Trophoblast cell (in vitro differentiated cells and primary cell): ENCODE data around the gene TCERG1.

ENCODE experiments used
- DNase-seq, 2 donors: peaks; one replicate each; pipeline ENCODE4 v3.0.0-alpha.2; 2016
- H2AFZ ChIP-seq: 2 replicates; pipeline ENCODE4 v1.6.1; 2013; ENCODE audit warnings: low read length, moderate library complexity, mild to moderate bottlenecking; ENCODE audit not compliant: insufficient read depth, poor library complexity
- H2AK5ac ChIP-seq: 2 replicates; pipeline ENCODE4 v1.6.1; 2013; ENCODE audit warnings: mild to moderate bottlenecking, low read length
- H2BK120ac ChIP-seq: 2 replicates; pipeline ENCODE4 v1.6.1; 2013; ENCODE audit warnings: low read length, mild to moderate bottlenecking, moderate library complexity; ENCODE audit not compliant: insufficient read depth, poor library complexity
- H2BK12ac ChIP-seq: 2 replicates; pipeline ENCODE4 v1.6.1; 2013; ENCODE audit warnings: mild to moderate bottlenecking, low read length, moderate library complexity
- H2BK5ac ChIP-seq: 2 replicates; pipeline ENCODE4 v1.6.1; 2013; ENCODE audit warnings: low read length, low read depth, moderate library complexity, mild to moderate bottlenecking; ENCODE audit not compliant: poor library complexity
- H3K14ac ChIP-seq: 2 replicates; pipeline ENCODE4 v1.6.1; 2013; ENCODE audit warnings: mild to moderate bottlenecking, low read length
- H3K18ac ChIP-seq: 2 replicates; pipeline ENCODE4 v1.6.1; 2013; ENCODE audit warnings: mild to moderate bottlenecking, low read length
- H3K23ac ChIP-seq: 2 replicates; pipeline ENCODE4 v1.6.1; 2013; ENCODE audit warnings: low read length
- H3K27ac ChIP-seq: 2 replicates; pipeline ENCODE4 v1.5.1; 2013; ENCODE audit warnings: low read depth, mild to moderate bottlenecking, inconsistent platforms, low read length, moderate library complexity
- H3K27me3 ChIP-seq: 2 replicates; pipeline ENCODE4 v1.6.1; 2013; ENCODE audit warnings: inconsistent platforms, mild to moderate bottlenecking, low read length, moderate library complexity; ENCODE audit not compliant: insufficient read depth
- H3K36me3 ChIP-seq, 2 experiments: 1 replicate in 1 of 2; 2 replicates in 1 of 2; pipeline ENCODE4 v1.6.1; 2013; ENCODE audit warnings: low read length in 2 of 2, mild to moderate bottlenecking in 2 of 2, moderate library complexity in 1 of 2; ENCODE audit not compliant: insufficient read depth in 2 of 2, control insufficient read depth in 1 of 2
- H3K4ac ChIP-seq: 2 replicates; pipeline ENCODE4 v1.6.1; 2013; ENCODE audit warnings: low read depth, mild to moderate bottlenecking, low read length, moderate library complexity
- H3K4me1 ChIP-seq, 2 experiments: 1 replicate in 1 of 2; 2 replicates in 1 of 2; pipeline ENCODE4 v1.6.1; 2013; ENCODE audit warnings: low read length in 2 of 2, mild to moderate bottlenecking in 2 of 2, moderate library complexity in 1 of 2; ENCODE audit not compliant: insufficient read depth in 2 of 2, control insufficient read depth in 1 of 2
- H3K4me2 ChIP-seq: 2 replicates; pipeline ENCODE4 v1.6.1; 2013; ENCODE audit warnings: inconsistent platforms, mild to moderate bottlenecking, low read length, moderate library complexity
- H3K4me3 ChIP-seq: 2 replicates; pipeline ENCODE4 v1.5.1; 2013; ENCODE audit warnings: mild to moderate bottlenecking, low read depth, low read length, inconsistent platforms
- H3K79me1 ChIP-seq: one replicate; pipeline ENCODE4 v1.6.1; 2013; ENCODE audit warnings: low read length
- H3K79me2 ChIP-seq: 2 replicates; pipeline ENCODE4 v1.6.1; 2013; ENCODE audit warnings: low read length, mild to moderate bottlenecking; ENCODE audit not compliant: control insufficient read depth, insufficient read depth, poor library complexity
- H3K9ac ChIP-seq: 2 replicates; pipeline ENCODE4 v1.6.1; 2013; ENCODE audit warnings: mild to moderate bottlenecking, low read length
- H3K9me3 ChIP-seq: 2 replicates; pipeline ENCODE4 v1.6.1; 2013; ENCODE audit warnings: low read depth, mild to moderate bottlenecking, control low read depth, inconsistent platforms, low read length; ENCODE audit not compliant: insufficient read depth
- H4K12ac ChIP-seq: 2 replicates; pipeline ENCODE4 v1.6.1; 2013; ENCODE audit warnings: low read depth, mild to moderate bottlenecking, low read length, moderate library complexity
- H4K8ac ChIP-seq: 2 replicates; pipeline ENCODE4 v1.6.1; 2013; ENCODE audit warnings: low read depth, mild to moderate bottlenecking, low read length, moderate library complexity
- H4K91ac ChIP-seq: one replicate; pipeline ENCODE4 v1.6.1; 2013; ENCODE audit warnings: low read depth, mild to moderate bottlenecking, low read length, moderate library complexity
- WGBS: extraction: QIAGEN DNeasy Blood & Tissue Kit; methylation state at CpG from one replicate; pipeline ENCODE4 v1.1.7; 2013; ENCODE audit warnings: missing lambda C conversion rate; ENCODE audit not compliant: insufficient read length, insufficient coverage; ENCODE audit errors: extremely low coverage; 5-methylcytosine and 5-hydroxymethylcytosine counted together

TCERG1 gene

DNA sequence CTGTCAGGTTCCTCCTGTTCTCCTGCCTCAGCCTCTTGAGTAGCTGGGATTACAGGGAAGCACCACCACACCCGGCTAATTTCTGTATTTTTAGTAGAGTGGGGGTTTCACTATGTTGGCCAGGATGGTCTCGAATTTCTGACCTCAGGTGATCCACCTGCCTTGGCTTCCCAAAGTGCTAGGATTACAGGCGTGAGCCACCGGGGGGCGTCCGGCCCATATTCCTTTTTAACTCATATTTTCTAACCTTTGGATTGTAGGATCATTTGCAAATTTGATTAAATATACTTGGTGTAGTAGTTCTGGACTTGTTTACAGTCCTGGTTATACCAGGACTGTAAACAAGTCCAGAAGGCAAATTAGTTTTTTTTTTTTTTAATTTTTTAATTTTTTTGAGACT is 4.3 kb downstream of the TCERG1 start:
- WGBS, result no CpG with 5 or more reads among the region's 6 CpGs
- Histone ChIP-seq H3K27me3 (no peaks in the 10 kb centered on the region), H4K12ac (no peak overlapping the region)

DNA sequence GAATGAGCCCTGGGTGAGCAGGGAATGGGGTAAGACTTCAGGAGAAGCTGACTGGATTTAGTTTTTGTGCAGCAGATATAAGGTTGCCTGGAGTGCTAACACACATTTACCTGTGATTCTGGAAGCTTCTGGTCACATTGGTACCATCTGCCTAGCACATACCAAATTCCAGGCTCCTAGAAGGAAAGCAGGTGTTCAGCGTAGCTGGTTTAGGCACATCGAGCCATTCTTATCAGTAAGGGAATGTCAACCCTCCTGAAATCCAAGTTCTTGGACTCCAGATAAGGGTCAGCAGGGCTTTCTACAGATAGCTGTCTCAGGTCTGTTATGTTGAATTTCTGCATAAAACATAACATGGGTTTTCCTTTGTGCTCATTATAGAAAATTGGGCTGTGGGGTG is 10.3 kb downstream of the TCERG1 start:
- no peak overlapping the region for H2AK5ac ChIP-seq
- no peak overlapping the region for H2BK12ac ChIP-seq
- H3K23ac ChIP-seq, result no peak overlapping the region
- H2BK120ac ChIP-seq, result no peak overlapping the region
- H3K4ac ChIP-seq, result no peak overlapping the region
- no CpG with 5 or more reads among the region's 2 CpGs for WGBS
- no peaks in the 10 kb centered on the region for H3K4me1 ChIP-seq
- H2BK5ac ChIP-seq, result no peak overlapping the region
- no peaks in the 10 kb centered on the region for H3K27me3 ChIP-seq
- no peak overlapping the region for H3K18ac ChIP-seq
- H3K4me2 ChIP-seq, result no peak overlapping the region
- no peak overlapping the region for H3K4me3 ChIP-seq
- H4K12ac ChIP-seq, result no peak overlapping the region
- no peak overlapping the region for H3K14ac ChIP-seq
- H4K91ac ChIP-seq, result no peak overlapping the region
- H2AFZ ChIP-seq, result no peak overlapping the region
- H3K79me1 ChIP-seq, result no peaks in the 10 kb centered on the region
- peaks cover 2% of the 10 kb centered on the region for H3K79me2 ChIP-seq
- H4K8ac ChIP-seq, result no peak overlapping the region
- peak; percentile 94 to 98 for DNase-seq
- no peak overlapping the region for H3K9ac ChIP-seq
- H3K9me3 ChIP-seq, result no peaks in the 10 kb centered on the region
- no peak overlapping the region for H3K27ac ChIP-seq
- peaks cover 12 to 22% of the 10 kb centered on the region in 2 experiments for H3K36me3 ChIP-seq

More for the DNA sequence above, 4.3 kb downstream of the TCERG1 start:
- H3K23ac ChIP-seq, result no peak overlapping the region
- no peak overlapping the region for H3K14ac ChIP-seq
- H3K9ac ChIP-seq, result no peak overlapping the region
- no peak overlapping the region for H3K27ac ChIP-seq
- peak overlapping the region; percentile 94 for H3K4ac ChIP-seq
- H2AK5ac ChIP-seq, result no peak overlapping the region
- peaks cover 6% of the 10 kb centered on the region for H3K79me1 ChIP-seq
- no peak overlapping the region for H2BK12ac ChIP-seq
- peaks cover 18% of the 10 kb centered on the region for H3K79me2 ChIP-seq
- H3K4me2 ChIP-seq, result no peak overlapping the region
- H2BK5ac ChIP-seq, result no peak overlapping the region
- H3K36me3 ChIP-seq, result peaks cover 3 to 5% of the 10 kb centered on the region in 2 experiments
- H4K8ac ChIP-seq, result no peak overlapping the region
- H3K18ac ChIP-seq, result no peak overlapping the region
- no peak overlapping the region for H3K4me3 ChIP-seq
- no peaks in the 10 kb centered on the region for H3K4me1 ChIP-seq
- no peak overlapping the region for H2AFZ ChIP-seq
- H2BK120ac ChIP-seq, result no peak overlapping the region
- H4K91ac ChIP-seq, result no peak overlapping the region
- peak in 1 of 2 donors; percentile 7 for DNase-seq
- no peaks in the 10 kb centered on the region for H3K9me3 ChIP-seq

DNA sequence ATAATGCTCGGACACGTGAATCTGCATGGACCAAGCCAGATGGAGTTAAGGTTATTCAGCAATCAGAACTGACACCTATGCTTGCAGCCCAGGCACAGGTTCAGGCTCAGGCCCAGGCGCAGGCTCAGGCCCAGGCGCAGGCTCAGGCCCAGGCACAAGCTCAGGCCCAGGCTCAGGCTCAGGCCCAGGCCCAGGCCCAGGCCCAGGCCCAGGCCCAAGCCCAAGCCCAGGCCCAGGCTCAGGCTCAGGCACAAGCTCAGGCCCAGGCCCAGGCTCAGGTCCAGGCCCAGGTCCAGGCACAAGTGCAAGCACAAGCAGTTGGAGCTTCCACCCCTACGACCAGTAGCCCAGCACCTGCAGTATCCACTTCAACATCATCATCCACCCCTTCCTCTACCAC is 11.8 kb downstream of the TCERG1 start:
- WGBS, result no CpG with 5 or more reads among the region's 5 CpGs

DNA sequence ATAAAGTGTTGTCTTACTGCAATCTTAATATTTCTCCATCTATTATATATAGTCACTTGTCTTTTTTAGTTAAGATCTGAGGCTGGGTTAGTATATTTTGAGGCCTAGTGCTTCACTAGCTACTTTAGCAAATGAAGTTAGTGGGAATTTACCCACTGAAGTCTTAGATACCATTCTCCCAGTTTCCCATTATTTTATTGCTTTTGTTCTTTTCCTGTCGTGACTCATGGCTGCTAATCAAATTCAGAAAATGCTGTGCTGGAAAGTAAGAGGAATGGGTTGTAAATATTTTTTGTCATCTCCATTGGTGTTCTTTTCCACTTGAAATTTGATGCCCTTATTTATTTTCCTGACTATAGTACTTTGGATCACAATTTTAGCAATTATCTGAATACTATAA is 14.2 kb downstream of the TCERG1 start:
- no peak overlapping the region for H3K27ac ChIP-seq
- no peak overlapping the region for H2BK120ac ChIP-seq
- no peak overlapping the region for H2BK12ac ChIP-seq
- no CpG with 5 or more reads among the region's 1 CpG for WGBS
- H3K4me1 ChIP-seq, result no peaks in the 10 kb centered on the region
- no peak overlapping the region for H4K12ac ChIP-seq
- no peak overlapping the region for H4K91ac ChIP-seq
- H3K27me3 ChIP-seq, result no peaks in the 10 kb centered on the region
- no peak overlapping the region for H3K9ac ChIP-seq
- no peak overlapping the region for H3K23ac ChIP-seq
- H3K9me3 ChIP-seq, result no peaks in the 10 kb centered on the region
- H3K36me3 ChIP-seq, result peaks cover 9 to 23% of the 10 kb centered on the region in 2 experiments
- H3K79me2 ChIP-seq, result no peaks in the 10 kb centered on the region
- H3K79me1 ChIP-seq, result no peaks in the 10 kb centered on the region
- H4K8ac ChIP-seq, result no peak overlapping the region
- H3K18ac ChIP-seq, result no peak overlapping the region
- no peak overlapping the region for H3K4ac ChIP-seq
- no peak overlapping the region for H3K4me2 ChIP-seq
- H2AFZ ChIP-seq, result no peak overlapping the region
- no peak for DNase-seq
- no peak overlapping the region for H3K14ac ChIP-seq
- no peak overlapping the region for H2AK5ac ChIP-seq
- H2BK5ac ChIP-seq, result no peak overlapping the region
- H3K4me3 ChIP-seq, result no peak overlapping the region

More for the DNA sequence above, 11.8 kb downstream of the TCERG1 start:
- H3K79me1 ChIP-seq, result no peaks in the 10 kb centered on the region
- no peak overlapping the region for H3K4me3 ChIP-seq
- H4K8ac ChIP-seq, result no peak overlapping the region
- H3K79me2 ChIP-seq, result no peaks in the 10 kb centered on the region
- no peak overlapping the region for H3K4me2 ChIP-seq
- H3K36me3 ChIP-seq, result peaks cover 14 to 25% of the 10 kb centered on the region in 2 experiments
- no peak overlapping the region for H3K14ac ChIP-seq
- H2BK5ac ChIP-seq, result no peak overlapping the region
- no peak overlapping the region for H4K12ac ChIP-seq
- no peak overlapping the region for H2AFZ ChIP-seq
- H2AK5ac ChIP-seq, result no peak overlapping the region
- no peak overlapping the region for H3K23ac ChIP-seq
- H3K27me3 ChIP-seq, result no peaks in the 10 kb centered on the region
- no peak overlapping the region for H4K91ac ChIP-seq
- no peak overlapping the region for H3K27ac ChIP-seq
- no peak overlapping the region for H2BK120ac ChIP-seq
- no peak overlapping the region for H3K9ac ChIP-seq
- no peaks in the 10 kb centered on the region for H3K9me3 ChIP-seq
- H3K18ac ChIP-seq, result peak overlapping the region; percentile 46
- H3K4me1 ChIP-seq, result no peaks in the 10 kb centered on the region
- H2BK12ac ChIP-seq, result no peak overlapping the region
- H3K4ac ChIP-seq, result no peak overlapping the region
- no peak for DNase-seq
